Caco-2 (cell line): ENCODE results near the gene KPNA1. TPM values are rescaled to one million over a fixed set of nuclear protein-coding genes. Genes with fewer than 3 reads are reported as not detected.

ENCODE experiments used
- BruUV-seq: library from RNA; stranded (reverse); fragments of 400-500 nt; replicated peaks from 2 replicates; lab custom pipeline; 2021; lab: Mats Ljungman, UMichigan
- CTCF ChIA-PET: fragments of 300-600 bp; sonication (Branson Sonifier 250); formaldehyde crosslinking; loops from one replicate; lab custom pipeline; 2022; ENCODE audit warnings: antibody characterized with exemption; lab: Charles Lee
- POLR2A ChIA-PET: fragments of 300-600 bp; sonication (Branson Sonifier 250); formaldehyde crosslinking; loops from one replicate; lab custom pipeline; 2022; ENCODE audit warnings: antibody characterized with exemption; lab: Charles Lee
- DNase-seq, 2 experiments: peaks; one replicate each; pipeline versions ENCODE4 v3.0.0 to v3.0.0-alpha.2; 2020 to 2022
- H3K27me3 ChIP-seq: replicated peaks from 2 replicates; pipeline ENCODE4 v1.6.0; 2011; ENCODE audit warnings: low read length; ENCODE audit not compliant: control insufficient read depth, insufficient read depth
- H3K36me3 ChIP-seq: 2 replicates; pipeline ENCODE4 v1.5.1; 2011; ENCODE audit warnings: low read length; ENCODE audit not compliant: control insufficient read depth, insufficient read depth
- H3K4me1 ChIP-seq: fragments of 250-450 bp; sonication (Bioruptor Pico); 2 replicates; pipeline ENCODE4 v1.5.1; 2020; ENCODE audit warnings: mild to moderate bottlenecking
- H3K4me3 ChIP-seq: 2 replicates; pipeline ENCODE4 v1.5.1; 2011; ENCODE audit warnings: low read depth, mild to moderate bottlenecking, control low read depth, low read length
- H3K9me3 ChIP-seq: fragments of 250-450 bp; sonication (Bioruptor Pico); 2 replicates; pipeline ENCODE4 v1.5.1; 2020; ENCODE audit warnings: mild to moderate bottlenecking, moderate library complexity
- H3K27ac Mint-ChIP-seq: one replicate; pipeline ENCODE4 v1.8.0; 2022; ENCODE audit warnings: mixed read lengths; ENCODE audit not compliant: unreplicated experiment
- H3K27me3 Mint-ChIP-seq: one replicate; pipeline ENCODE4 v1.8.0; 2022; ENCODE audit warnings: mixed read lengths; ENCODE audit not compliant: insufficient read depth, unreplicated experiment
- H3K36me3 Mint-ChIP-seq: one replicate; pipeline ENCODE4 v1.8.0; 2022; ENCODE audit warnings: mild to moderate bottlenecking, mixed read lengths; ENCODE audit not compliant: insufficient read depth, unreplicated experiment
- H3K4me1 Mint-ChIP-seq: one replicate; pipeline ENCODE4 v1.8.0; 2022; ENCODE audit warnings: low read depth, mixed read lengths; ENCODE audit not compliant: unreplicated experiment
- H3K4me3 Mint-ChIP-seq: one replicate; pipeline ENCODE4 v1.8.0; 2022; ENCODE audit warnings: mild to moderate bottlenecking, moderate library complexity, mixed read lengths; ENCODE audit not compliant: unreplicated experiment
- H3K9me3 Mint-ChIP-seq: one replicate; pipeline ENCODE4 v1.8.0; 2022; ENCODE audit warnings: mixed read lengths; ENCODE audit not compliant: unreplicated experiment
- intact Hi-C: fragments of 100-400 bp; cut with micrococcal nuclease; formaldehyde crosslinking; loops from one replicate; pipeline ENCODE4 v1.10.0; 2022; ENCODE audit not compliant: unreplicated experiment
- total RNA-seq: library from RNA; stranded (reverse); gene quantifications from 2 replicates; pipeline ENCODE4 v1.2.3, GENCODE V29; 2022
- TF ChIP-seq, protein P1 (sequence below), 2 experiments: fragments of 200-600 bp in 1 of 2; IDR thresholded peaks; 1 replicate in 1 of 2; 2 replicates in 1 of 2; pipeline versions ENCODE4 v1.5.1 to v1.8.0; 2011 to 2022; ENCODE audit warnings: antibody characterized with exemption in 1 of 2, control low read depth in 1 of 2, inconsistent platforms in 1 of 2, low read depth in 1 of 2, low read length in 1 of 2, mild to moderate bottlenecking in 1 of 2, moderate library complexity in 1 of 2; ENCODE audit not compliant: insufficient read depth in 1 of 2, severe bottlenecking in 1 of 2, unreplicated experiment in 1 of 2

The KPNA1 gene
- total RNA-seq, 1 experiment from 2014 or later, result 82.0 TPM

DNA sequence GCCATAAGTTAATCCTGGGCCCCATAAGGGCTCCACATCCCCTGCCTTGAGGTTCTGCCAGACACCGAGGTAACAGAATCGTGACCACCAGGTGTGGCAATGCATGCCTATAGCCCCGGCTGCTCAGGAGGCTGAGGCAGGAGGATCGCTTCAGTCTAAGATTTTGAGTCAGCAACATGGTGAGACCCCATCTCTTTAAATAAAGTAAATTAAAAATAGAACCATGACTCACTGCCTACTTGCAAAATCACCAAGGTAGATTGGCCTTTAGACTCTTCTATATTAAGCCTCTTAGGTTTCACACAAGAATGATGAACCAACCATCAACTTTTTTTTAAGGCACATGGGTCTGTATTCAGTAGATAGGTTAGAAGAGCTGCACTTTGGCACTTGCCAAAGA lies 108.5 kb downstream of the KPNA1 start:
- intact Hi-C loops, result no loop called here
- ChIA-PET POLR2A (no interaction called here), CTCF (interaction anchor here (0.8 kb wide), 1 partner anchor 13 kb away, joined by 3 read pairs; no protein-coding TSS in a partner anchor)
- no peak overlapping the region for H3K27ac Mint-ChIP-seq
- DNase-seq, result no peak
- no peak overlapping the region for H3K4me3 Mint-ChIP-seq
- H3K27me3 Mint-ChIP-seq, result no peaks in the 10 kb centered on the region
- Histone ChIP-seq H3K4me3 (no peak overlapping the region), H3K4me1 (no peaks in the 10 kb centered on the region), H3K27me3 (no peaks in the 10 kb centered on the region), H3K9me3 (no peaks in the 10 kb centered on the region), H3K36me3 (no peaks in the 10 kb centered on the region)
- no peaks in the 10 kb centered on the region for H3K9me3 Mint-ChIP-seq
- H3K36me3 Mint-ChIP-seq, result peaks cover 6% of the 10 kb centered on the region
- BruUV-seq, result no TSS peak
- TF ChIP-seq, protein P1, sequence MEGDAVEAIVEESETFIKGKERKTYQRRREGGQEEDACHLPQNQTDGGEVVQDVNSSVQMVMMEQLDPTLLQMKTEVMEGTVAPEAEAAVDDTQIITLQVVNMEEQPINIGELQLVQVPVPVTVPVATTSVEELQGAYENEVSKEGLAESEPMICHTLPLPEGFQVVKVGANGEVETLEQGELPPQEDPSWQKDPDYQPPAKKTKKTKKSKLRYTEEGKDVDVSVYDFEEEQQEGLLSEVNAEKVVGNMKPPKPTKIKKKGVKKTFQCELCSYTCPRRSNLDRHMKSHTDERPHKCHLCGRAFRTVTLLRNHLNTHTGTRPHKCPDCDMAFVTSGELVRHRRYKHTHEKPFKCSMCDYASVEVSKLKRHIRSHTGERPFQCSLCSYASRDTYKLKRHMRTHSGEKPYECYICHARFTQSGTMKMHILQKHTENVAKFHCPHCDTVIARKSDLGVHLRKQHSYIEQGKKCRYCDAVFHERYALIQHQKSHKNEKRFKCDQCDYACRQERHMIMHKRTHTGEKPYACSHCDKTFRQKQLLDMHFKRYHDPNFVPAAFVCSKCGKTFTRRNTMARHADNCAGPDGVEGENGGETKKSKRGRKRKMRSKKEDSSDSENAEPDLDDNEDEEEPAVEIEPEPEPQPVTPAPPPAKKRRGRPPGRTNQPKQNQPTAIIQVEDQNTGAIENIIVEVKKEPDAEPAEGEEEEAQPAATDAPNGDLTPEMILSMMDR (IDR thresholded peaks at IDR 0.05; ENCODE audit: insufficient read depth in 1 of 2, low read depth in 1 of 2, low read length in 1 of 2, severe bottlenecking in 1 of 2, unreplicated experiment in 1 of 2), result no peak
- H3K4me1 Mint-ChIP-seq, result no peaks in the 10 kb centered on the region

DNA sequence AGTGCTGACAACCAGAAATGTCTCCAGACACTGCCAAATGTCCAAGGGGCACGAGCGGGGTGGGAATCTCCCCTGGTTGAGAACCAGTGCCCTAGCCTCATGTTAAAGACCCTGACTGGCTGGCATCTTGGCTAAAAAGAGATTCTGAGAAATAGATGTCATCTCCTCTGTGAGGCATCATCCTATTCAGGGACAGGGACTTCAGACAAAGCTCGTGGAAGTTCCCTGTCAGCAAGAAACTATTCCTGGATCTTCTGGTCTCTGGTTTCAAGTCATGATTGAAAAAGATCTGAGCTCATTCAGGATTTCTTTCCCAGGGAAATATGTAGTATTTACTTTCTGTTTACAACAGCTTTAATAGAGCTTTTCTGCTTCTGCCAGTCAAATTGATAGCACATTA lies 109.7 kb downstream of the KPNA1 start:
- Histone ChIP-seq H3K4me1 (no peaks in the 10 kb centered on the region), H3K4me3 (no peak overlapping the region), H3K9me3 (no peaks in the 10 kb centered on the region), H3K27me3 (no peaks in the 10 kb centered on the region), H3K36me3 (no peaks in the 10 kb centered on the region)
- intact Hi-C loops, result no loop called here
- POLR2A ChIA-PET, result no interaction called here
- Mint-ChIP-seq H3K27me3 (no peaks in the 10 kb centered on the region), H3K4me1 (no peaks in the 10 kb centered on the region), H3K36me3 (peaks cover 6% of the 10 kb centered on the region), H3K9me3 (no peaks in the 10 kb centered on the region), H3K27ac (no peak overlapping the region), H3K4me3 (no peak overlapping the region)
- no peak for DNase-seq
- CTCF ChIA-PET, result no interaction called here
- no TSS peak for BruUV-seq
- TF ChIP-seq, protein P1 (IDR thresholded peaks at IDR 0.05; ENCODE audit: insufficient read depth in 1 of 2, low read depth in 1 of 2, low read length in 1 of 2, severe bottlenecking in 1 of 2, unreplicated experiment in 1 of 2), result no peak

DNA sequence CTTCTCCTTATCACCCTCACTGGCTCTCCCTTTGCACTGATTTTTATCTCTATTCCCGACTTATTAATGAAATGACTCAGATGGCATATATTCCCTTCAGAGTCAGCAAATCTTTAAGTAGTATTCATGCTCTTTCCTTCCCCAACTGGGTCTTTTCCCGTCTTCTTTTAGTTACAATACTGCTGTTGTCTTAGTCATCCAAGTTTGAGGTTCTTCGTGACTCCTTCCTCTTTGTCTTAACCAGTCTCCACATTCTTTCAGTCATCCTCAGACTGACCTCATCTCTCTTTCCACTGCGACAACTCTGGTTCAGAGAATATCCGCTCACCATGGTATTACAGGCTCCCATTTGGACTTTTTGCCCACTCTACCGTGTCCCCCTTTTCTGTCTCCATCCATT lies 111.2 kb downstream of the KPNA1 start:
- Histone ChIP-seq H3K4me3 (no peak overlapping the region), H3K36me3 (no peaks in the 10 kb centered on the region), H3K9me3 (no peaks in the 10 kb centered on the region), H3K27me3 (no peaks in the 10 kb centered on the region), H3K4me1 (no peaks in the 10 kb centered on the region)
- Mint-ChIP-seq H3K27ac (no peak overlapping the region), H3K9me3 (no peaks in the 10 kb centered on the region), H3K4me1 (no peaks in the 10 kb centered on the region), H3K36me3 (peaks cover 6% of the 10 kb centered on the region), H3K27me3 (no peaks in the 10 kb centered on the region), H3K4me3 (no peak overlapping the region)
- POLR2A ChIA-PET, result no interaction called here
- CTCF ChIA-PET, result no interaction called here
- DNase-seq, result no peak
- intact Hi-C loops, result no loop called here
- no TSS peak for BruUV-seq
- TF ChIP-seq, protein P1 (IDR thresholded peaks at IDR 0.05; ENCODE audit: insufficient read depth in 1 of 2, low read depth in 1 of 2, low read length in 1 of 2, severe bottlenecking in 1 of 2, unreplicated experiment in 1 of 2), result no peak
